SK-N-SH (cell line): Measurements from ENCODE around the gene SLC5A1. TPM values are rescaled to one million over a fixed set of nuclear protein-coding genes. Genes with fewer than 3 reads are reported as not detected.

Source experiments
- CTCF ChIA-PET: fragments of 300-600, 350-600 bp; formaldehyde crosslinking; extraction: SDS; loops from one replicate; lab custom pipeline; 2021; lab: Yijun Ruan, JAX
- POLR2A ChIA-PET: fragments of 350-600 bp; sonication (Branson Sonifier 250); formaldehyde crosslinking; extraction: SDS; loops from one replicate; lab custom pipeline; 2020; ENCODE audit warnings: antibody characterized with exemption, inconsistent platforms; lab: Yijun Ruan, JAX
- DNase-seq: peaks from one replicate; pipeline ENCODE4 v3.0.0; 2012
- H2AFZ ChIP-seq: fragments of 200-600 bp; sonication (generic); 2 replicates; pipeline ENCODE4 v1.8.1; 2016; ENCODE audit warnings: antibody characterized with exemption, mild to moderate bottlenecking, low read depth
- H3F3A ChIP-seq: fragments of 200-600 bp; sonication (generic); replicated peaks from 2 replicates; pipeline ENCODE3; 2016; ENCODE audit warnings: antibody characterized with exemption, mild to moderate bottlenecking; ENCODE audit not compliant: insufficient read depth
- H3K27ac ChIP-seq, 2 experiments: fragments of 200-500 bp in 1 of 2; fragments of 200-600 bp in 1 of 2; sonication (Bioruptor generic) in 1 of 2; sonication (generic), shearing (Covaris generic) in 1 of 2; 2 replicates each; pipeline versions ENCODE4 v1.5.1 to v1.6.1; 2014 to 2016; ENCODE audit warnings: low read depth in 2 of 2, inconsistent platforms in 1 of 2, low read length in 1 of 2, mild to moderate bottlenecking in 1 of 2, mixed read lengths in 1 of 2
- H3K27me3 ChIP-seq: fragments of 200-600 bp; sonication (generic), shearing (Covaris generic); 2 replicates; pipeline ENCODE4 v1.6.1; 2016; ENCODE audit warnings: mixed run types; ENCODE audit not compliant: insufficient read depth
- H3K36me3 ChIP-seq, 2 experiments: fragments of 200-500 bp in 1 of 2; fragments of 200-600 bp in 1 of 2; sonication (Bioruptor generic) in 1 of 2; sonication (generic) in 1 of 2; replicated peaks in 1 of 2; 2 replicates each; pipeline versions ENCODE3 to v1.5.1; 2014 to 2016; ENCODE audit warnings: low read length in 1 of 2, mild to moderate bottlenecking in 1 of 2; ENCODE audit not compliant: insufficient read depth in 2 of 2, control insufficient read depth in 1 of 2
- H3K4me1 ChIP-seq, 2 experiments: fragments of 200-500 bp in 1 of 2; fragments of 200-600 bp in 1 of 2; sonication (Bioruptor generic) in 1 of 2; sonication (generic), shearing (Covaris generic) in 1 of 2; 2 replicates each; pipeline versions ENCODE4 v1.5.1 to v1.6.1; 2014 to 2016; ENCODE audit warnings: low read depth in 1 of 2, low read length in 1 of 2, mixed run types in 1 of 2; ENCODE audit not compliant: insufficient read depth in 2 of 2, control insufficient read depth in 1 of 2
- H3K4me2 ChIP-seq: fragments of 200-600 bp; sonication (generic), shearing (Covaris generic); 2 replicates; pipeline ENCODE4 v1.6.1; 2017; ENCODE audit warnings: mixed run types
- H3K4me3 ChIP-seq, 2 experiments: fragments of 200-500 bp in 1 of 2; fragments of 200-600 bp in 1 of 2; sonication (Bioruptor generic) in 1 of 2; sonication (generic), shearing (Covaris generic) in 1 of 2; 2 replicates each; pipeline versions ENCODE4 v1.5.1 to v1.8.1; 2014 to 2016; ENCODE audit warnings: low read depth in 2 of 2, inconsistent platforms in 1 of 2, low read length in 1 of 2, mild to moderate bottlenecking in 1 of 2, mixed read lengths in 1 of 2, moderate library complexity in 1 of 2
- H3K79me2 ChIP-seq: fragments of 200-600 bp; sonication (generic); 2 replicates; pipeline ENCODE4 v1.8.1; 2017; ENCODE audit warnings: mild to moderate bottlenecking; ENCODE audit not compliant: insufficient read depth
- H3K9ac ChIP-seq: fragments of 200-600 bp; sonication (generic); 2 replicates; pipeline ENCODE4 v1.6.1; 2017; ENCODE audit warnings: mixed run types
- H3K9me2 ChIP-seq: fragments of 200-600 bp; sonication (generic); 2 replicates; pipeline ENCODE4 v1.6.1; 2017; ENCODE audit warnings: mixed run types
- H3K9me3 ChIP-seq: fragments of 200-600 bp; sonication (generic); 2 replicates; pipeline ENCODE4 v1.6.1; 2017; ENCODE audit warnings: mixed run types, mild to moderate bottlenecking, moderate library complexity
- H4K20me1 ChIP-seq: fragments of 200-600 bp; sonication (generic); 2 replicates; pipeline ENCODE4 v1.6.1; 2017; ENCODE audit warnings: mild to moderate bottlenecking, mixed run types; ENCODE audit not compliant: insufficient read depth
- CHD2 ChIP-seq: fragments of 150-350 bp; IDR thresholded peaks from 2 replicates; pipeline ENCODE4 v1.6.1; 2018; ENCODE audit warnings: low read length; ENCODE audit not compliant: partially characterized antibody
- FOSL2 ChIP-seq: IDR thresholded peaks from 2 replicates; pipeline ENCODE4 v1.4.0; 2012; ENCODE audit warnings: low read depth, mild to moderate bottlenecking, moderate library complexity, borderline replicate concordance
- FOXJ3 ChIP-seq: sonication (generic); formaldehyde crosslinking; IDR thresholded peaks from 2 replicates; pipeline ENCODE4 v1.5.1; 2020; ENCODE audit warnings: mild to moderate bottlenecking, missing genetic modification reagents
- FOXM1 ChIP-seq: IDR thresholded peaks from 2 replicates; pipeline ENCODE4 v1.4.0; 2012; ENCODE audit warnings: low read depth, mild to moderate bottlenecking
- GABPA ChIP-seq: IDR thresholded peaks from 2 replicates; pipeline ENCODE4 v1.4.0; 2012; ENCODE audit warnings: low read depth, mild to moderate bottlenecking
- GATA2 ChIP-seq: sonication (generic); formaldehyde crosslinking; IDR thresholded peaks from 2 replicates; pipeline ENCODE4 v1.5.0; 2020; ENCODE audit warnings: mild to moderate bottlenecking, missing genetic modification reagents
- IRF3 ChIP-seq: fragments of 150-350 bp; IDR thresholded peaks from 2 replicates; pipeline ENCODE4 v1.6.1; 2016; ENCODE audit warnings: mild to moderate bottlenecking, low read depth, low read length
- MAX ChIP-seq: IDR thresholded peaks from 2 replicates; pipeline ENCODE4 v1.4.0; 2012; ENCODE audit warnings: low read depth
- MEF2A ChIP-seq: IDR thresholded peaks from 2 replicates; pipeline ENCODE4 v1.4.0; 2012; ENCODE audit warnings: low read depth, borderline replicate concordance
- NFIC ChIP-seq: IDR thresholded peaks from 2 replicates; pipeline ENCODE4 v1.4.0; 2012; ENCODE audit warnings: borderline replicate concordance
- NRF1 ChIP-seq: IDR thresholded peaks from 2 replicates; pipeline ENCODE4 v1.6.1; 2012; ENCODE audit warnings: low read depth, mild to moderate bottlenecking, low read length
- RXRA ChIP-seq: IDR thresholded peaks from 2 replicates; pipeline ENCODE4 v1.4.0; 2012; ENCODE audit warnings: low read depth, mild to moderate bottlenecking, borderline replicate concordance
- TAF1 ChIP-seq: IDR thresholded peaks from 2 replicates; pipeline ENCODE4 v1.6.1; 2012; ENCODE audit warnings: low read depth, mild to moderate bottlenecking, low read length, moderate library complexity, borderline replicate concordance
- TCF12 ChIP-seq: IDR thresholded peaks from 2 replicates; pipeline ENCODE4 v1.4.0; 2012
- TEAD4 ChIP-seq: IDR thresholded peaks from 2 replicates; pipeline ENCODE4 v1.4.0; 2012; ENCODE audit warnings: mild to moderate bottlenecking, borderline replicate concordance; ENCODE audit not compliant: insufficient read depth
- WGBS: methylation state at CpG from one replicate; pipeline ENCODE4 v1.1.6; 2017; ENCODE audit warnings: low lambda C conversion rate; 5-methylcytosine and 5-hydroxymethylcytosine counted together
- polyA plus RNA-seq, 3 experiments: library from polyadenylated mRNA; depleted of rRNA; stranded (reverse); fragments of >200 nt; gene quantifications; 2 replicates each; pipeline ENCODE4 v1.2.3, GENCODE V29; 2012
- TF ChIP-seq, protein P1 (sequence below): IDR thresholded peaks from 2 replicates; pipeline ENCODE4 v1.6.1; 2012; ENCODE audit warnings: mild to moderate bottlenecking, low read depth, low read length, moderate library complexity

SLC5A1 gene
- polyA plus RNA-seq, 1 of the 3 experiments (the other 2 are of a cell fraction) = not detected

DNA sequence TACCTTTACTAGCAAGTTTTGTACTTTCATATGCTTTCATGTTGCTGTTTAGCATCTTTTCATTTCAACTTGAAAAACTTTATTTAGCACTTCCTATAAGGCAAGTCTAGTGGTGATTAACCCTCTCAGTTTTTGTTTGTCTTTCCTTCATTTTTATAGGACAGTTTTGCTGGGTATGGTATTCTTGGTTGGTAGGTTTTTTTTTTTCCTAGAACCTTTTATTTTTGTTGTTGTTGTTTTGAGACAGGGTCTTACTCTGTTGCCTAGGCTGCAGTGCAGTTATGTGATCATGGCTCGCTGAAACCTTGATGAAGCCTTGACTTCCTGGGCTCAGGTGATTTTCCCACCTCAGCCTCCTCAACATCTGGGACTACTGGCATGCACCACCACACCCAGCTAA lies 29.9 kb upstream of the SLC5A1 start:
- TF ChIP-seq GATA2 (CRISPR knock-in tag) (no peak), IRF3 (no peak), MEF2A (no peak), RXRA (no peak), FOXJ3 (CRISPR knock-in tag) (no peak), TAF1 (no peak), NFIC (no peak), TEAD4 (no peak), NRF1 (no peak), MAX (no peak), FOSL2 (no peak), FOXM1 (no peak), TCF12 (no peak), GABPA (no peak), CHD2 (no peak)
- TF ChIP-seq, protein P1, sequence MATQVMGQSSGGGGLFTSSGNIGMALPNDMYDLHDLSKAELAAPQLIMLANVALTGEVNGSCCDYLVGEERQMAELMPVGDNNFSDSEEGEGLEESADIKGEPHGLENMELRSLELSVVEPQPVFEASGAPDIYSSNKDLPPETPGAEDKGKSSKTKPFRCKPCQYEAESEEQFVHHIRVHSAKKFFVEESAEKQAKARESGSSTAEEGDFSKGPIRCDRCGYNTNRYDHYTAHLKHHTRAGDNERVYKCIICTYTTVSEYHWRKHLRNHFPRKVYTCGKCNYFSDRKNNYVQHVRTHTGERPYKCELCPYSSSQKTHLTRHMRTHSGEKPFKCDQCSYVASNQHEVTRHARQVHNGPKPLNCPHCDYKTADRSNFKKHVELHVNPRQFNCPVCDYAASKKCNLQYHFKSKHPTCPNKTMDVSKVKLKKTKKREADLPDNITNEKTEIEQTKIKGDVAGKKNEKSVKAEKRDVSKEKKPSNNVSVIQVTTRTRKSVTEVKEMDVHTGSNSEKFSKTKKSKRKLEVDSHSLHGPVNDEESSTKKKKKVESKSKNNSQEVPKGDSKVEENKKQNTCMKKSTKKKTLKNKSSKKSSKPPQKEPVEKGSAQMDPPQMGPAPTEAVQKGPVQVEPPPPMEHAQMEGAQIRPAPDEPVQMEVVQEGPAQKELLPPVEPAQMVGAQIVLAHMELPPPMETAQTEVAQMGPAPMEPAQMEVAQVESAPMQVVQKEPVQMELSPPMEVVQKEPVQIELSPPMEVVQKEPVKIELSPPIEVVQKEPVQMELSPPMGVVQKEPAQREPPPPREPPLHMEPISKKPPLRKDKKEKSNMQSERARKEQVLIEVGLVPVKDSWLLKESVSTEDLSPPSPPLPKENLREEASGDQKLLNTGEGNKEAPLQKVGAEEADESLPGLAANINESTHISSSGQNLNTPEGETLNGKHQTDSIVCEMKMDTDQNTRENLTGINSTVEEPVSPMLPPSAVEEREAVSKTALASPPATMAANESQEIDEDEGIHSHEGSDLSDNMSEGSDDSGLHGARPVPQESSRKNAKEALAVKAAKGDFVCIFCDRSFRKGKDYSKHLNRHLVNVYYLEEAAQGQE = no peak
- TF ChIP-seq, all 33 proteins: peak for 0
- no peaks in the 10 kb centered on the region for H3K36me3 ChIP-seq
- POLR2A ChIA-PET = no interaction called here
- no peaks in the 10 kb centered on the region for H3K9me2 ChIP-seq
- H3K27me3 ChIP-seq = no peaks in the 10 kb centered on the region
- H4K20me1 ChIP-seq = no peaks in the 10 kb centered on the region
- H3K4me2 ChIP-seq = no peak overlapping the region
- no peak overlapping the region for H3K4me3 ChIP-seq
- H3F3A ChIP-seq = no peaks in the 10 kb centered on the region
- peaks cover 9% of the 10 kb centered on the region; the same call in 1 of the 2 replicates for H3K9me3 ChIP-seq
- CTCF ChIA-PET = no interaction called here
- no peak overlapping the region for H3K27ac ChIP-seq
- H2AFZ ChIP-seq = no peak overlapping the region
- H3K9ac ChIP-seq = no peak overlapping the region
- 6% methylated on average over 1 of the region's 1 CpG for WGBS
- DNase-seq = no peak
- no peaks in the 10 kb centered on the region for H3K4me1 ChIP-seq
- no peaks in the 10 kb centered on the region for H3K79me2 ChIP-seq
